Measurements from ENCODE around the gene JMJD1C.

GRCh38 chr10:63390521-63390920, 75.3 kb downstream of the JMJD1C start:
- TF ChIP-seq CTCF (IDR thresholded peaks at IDR 0.05) (no peak), POLR2A (IDR thresholded peaks at IDR 0.05) (no peak)

Data from adrenal gland (tissue), 5 donors.